ENCODE data around the gene KRT24. TPM values are rescaled to one million over a fixed set of nuclear protein-coding genes. Genes with fewer than 3 reads are reported as not detected.

Gene KRT24
- total RNA-seq, 1 experiment from 2014 or later = not detected

DNA sequence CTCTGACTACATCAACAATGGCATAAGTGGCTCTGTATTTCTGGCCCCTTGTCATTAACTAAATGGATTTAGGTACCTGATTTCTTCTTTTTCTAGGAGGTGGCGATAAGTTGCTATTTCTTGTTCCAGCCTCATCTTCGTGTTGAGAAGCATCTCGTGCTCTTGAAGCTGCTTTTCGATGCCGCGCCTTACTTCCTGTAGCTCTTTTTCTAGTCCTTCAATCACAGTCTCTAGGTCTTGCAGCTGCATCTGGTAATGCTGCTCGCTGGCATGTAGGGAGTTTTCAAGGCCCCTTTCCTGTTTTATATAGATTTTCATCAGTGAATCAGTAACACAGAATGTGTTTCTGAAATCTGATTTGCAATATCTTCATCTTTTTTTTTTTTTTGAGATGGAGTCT, 43.6 kb downstream of the KRT24 start:
- Histone ChIP-seq H3K4me3 (ENCODE audit: low read depth, low read length, poor library complexity, severe bottlenecking) (no peak overlapping the region), H3K27me3 (replicated peaks; ENCODE audit: insufficient read depth, low read depth, low read length, poor library complexity) (no peaks in the 10 kb centered on the region), H3K36me3 (ENCODE audit: insufficient read depth, low read length, poor library complexity, severe bottlenecking) (no peaks in the 10 kb centered on the region), H3K27ac (ENCODE audit: low read depth, low read length, poor library complexity, severe bottlenecking) (no peak overlapping the region), H3K4me1 (ENCODE audit: insufficient read depth, low read length, poor library complexity, severe bottlenecking) (no peaks in the 10 kb centered on the region), H3K9me3 (ENCODE audit: low read depth, low read length, poor library complexity, severe bottlenecking) (no peaks in the 10 kb centered on the region)
- BruUV-seq (replicated peaks) = no TSS peak
- DNase-seq (ENCODE audit: low spot score) = no peak
- no peak for TF ChIP-seq EZH2 (IDR thresholded peaks at IDR 0.05; ENCODE audit: borderline replicate concordance, low read depth, low read length, poor library complexity, severe bottlenecking)
- TF ChIP-seq, protein P1, sequence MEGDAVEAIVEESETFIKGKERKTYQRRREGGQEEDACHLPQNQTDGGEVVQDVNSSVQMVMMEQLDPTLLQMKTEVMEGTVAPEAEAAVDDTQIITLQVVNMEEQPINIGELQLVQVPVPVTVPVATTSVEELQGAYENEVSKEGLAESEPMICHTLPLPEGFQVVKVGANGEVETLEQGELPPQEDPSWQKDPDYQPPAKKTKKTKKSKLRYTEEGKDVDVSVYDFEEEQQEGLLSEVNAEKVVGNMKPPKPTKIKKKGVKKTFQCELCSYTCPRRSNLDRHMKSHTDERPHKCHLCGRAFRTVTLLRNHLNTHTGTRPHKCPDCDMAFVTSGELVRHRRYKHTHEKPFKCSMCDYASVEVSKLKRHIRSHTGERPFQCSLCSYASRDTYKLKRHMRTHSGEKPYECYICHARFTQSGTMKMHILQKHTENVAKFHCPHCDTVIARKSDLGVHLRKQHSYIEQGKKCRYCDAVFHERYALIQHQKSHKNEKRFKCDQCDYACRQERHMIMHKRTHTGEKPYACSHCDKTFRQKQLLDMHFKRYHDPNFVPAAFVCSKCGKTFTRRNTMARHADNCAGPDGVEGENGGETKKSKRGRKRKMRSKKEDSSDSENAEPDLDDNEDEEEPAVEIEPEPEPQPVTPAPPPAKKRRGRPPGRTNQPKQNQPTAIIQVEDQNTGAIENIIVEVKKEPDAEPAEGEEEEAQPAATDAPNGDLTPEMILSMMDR (conservative IDR thresholded peaks at IDR 0.05; ENCODE audit: low read depth, low read length) = no peak
- CTCF ChIA-PET = no interaction called here
- POLR2A ChIA-PET (ENCODE audit: low non-redundant PET) = interaction anchor here (0.6 kb wide), 1 partner anchor 75 kb away, joined by 4 read pairs; no protein-coding TSS in a partner anchor
- intact Hi-C loops (cut with micrococcal nuclease; ENCODE audit: unreplicated experiment) = no loop called here

DNA sequence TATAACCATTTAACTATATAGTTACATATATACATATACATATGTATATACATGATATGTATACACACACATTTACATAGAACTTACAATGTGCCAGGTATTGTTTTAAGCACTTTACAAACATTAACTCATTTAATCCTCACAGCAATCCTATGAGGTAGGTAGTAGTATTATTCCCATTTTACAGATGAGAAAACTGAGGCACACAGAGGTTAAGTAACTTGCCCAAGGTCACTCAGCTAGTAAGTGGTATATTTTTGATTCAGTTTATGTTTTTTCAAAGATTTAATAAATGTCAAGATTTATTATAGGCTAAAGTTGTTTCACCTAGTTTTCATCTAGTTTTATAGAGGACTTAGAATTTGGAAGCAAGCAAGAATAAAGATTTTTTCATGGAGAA, 45.2 kb downstream of the KRT24 start:
- TF ChIP-seq EZH2 (IDR thresholded peaks at IDR 0.05; ENCODE audit: borderline replicate concordance, low read depth, low read length, poor library complexity, severe bottlenecking) = no peak
- TF ChIP-seq, protein P1 (conservative IDR thresholded peaks at IDR 0.05; ENCODE audit: low read depth, low read length) = no peak

DNA sequence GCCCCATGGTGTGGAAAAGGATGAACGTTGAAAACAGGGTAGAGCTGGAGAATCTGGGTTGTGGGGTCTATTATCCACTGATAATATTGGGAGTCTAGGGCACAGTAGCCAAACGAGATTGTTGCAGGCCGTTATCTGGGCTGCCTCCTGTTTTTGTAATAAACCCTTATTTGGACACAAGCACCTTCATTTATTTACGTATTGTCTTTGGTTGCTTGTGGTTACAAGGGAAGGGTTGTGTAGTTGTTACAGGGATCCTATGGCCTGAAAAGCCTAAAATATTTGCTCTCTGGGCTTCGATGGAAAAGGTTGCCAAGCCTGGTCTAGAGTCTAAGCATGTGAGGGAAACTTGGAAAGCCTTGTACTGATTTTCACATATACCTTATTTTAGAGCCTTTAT, 51.6 kb downstream of the KRT24 start:
- intact Hi-C loops (cut with micrococcal nuclease; ENCODE audit: unreplicated experiment) = no loop called here
- H3K4me3 ChIP-seq (ENCODE audit: low read depth, low read length, poor library complexity, severe bottlenecking) = no peak overlapping the region
- no peak for DNase-seq (ENCODE audit: low spot score)
- POLR2A ChIA-PET (ENCODE audit: low non-redundant PET) = no interaction called here
- BruUV-seq (replicated peaks) = no TSS peak
- H3K9me3 ChIP-seq (ENCODE audit: low read depth, low read length, poor library complexity, severe bottlenecking) = no peaks in the 10 kb centered on the region
- no peaks in the 10 kb centered on the region for H3K27me3 ChIP-seq (replicated peaks; ENCODE audit: insufficient read depth, low read depth, low read length, poor library complexity)
- CTCF ChIA-PET = no interaction called here
- H3K36me3 ChIP-seq (ENCODE audit: insufficient read depth, low read length, poor library complexity, severe bottlenecking) = no peaks in the 10 kb centered on the region
- peaks cover 6% of the 10 kb centered on the region for H3K4me1 ChIP-seq (ENCODE audit: insufficient read depth, low read length, poor library complexity, severe bottlenecking)
- no peak overlapping the region for H3K27ac ChIP-seq (ENCODE audit: low read depth, low read length, poor library complexity, severe bottlenecking)
- TF ChIP-seq, protein P1 (conservative IDR thresholded peaks at IDR 0.05; ENCODE audit: low read depth, low read length) = no peak
- TF ChIP-seq EZH2 (IDR thresholded peaks at IDR 0.05; ENCODE audit: borderline replicate concordance, low read depth, low read length, poor library complexity, severe bottlenecking) = no peak

More for the DNA sequence above, 45.2 kb downstream of the KRT24 start:
- ChIA-PET POLR2A (ENCODE audit: low non-redundant PET) (no interaction called here), CTCF (no interaction called here)
- H3K27me3 ChIP-seq (replicated peaks; ENCODE audit: insufficient read depth, low read depth, low read length, poor library complexity) = no peaks in the 10 kb centered on the region
- no peaks in the 10 kb centered on the region for H3K36me3 ChIP-seq (ENCODE audit: insufficient read depth, low read length, poor library complexity, severe bottlenecking)
- no peak overlapping the region for H3K27ac ChIP-seq (ENCODE audit: low read depth, low read length, poor library complexity, severe bottlenecking)
- DNase-seq (ENCODE audit: low spot score) = no peak
- H3K9me3 ChIP-seq (ENCODE audit: low read depth, low read length, poor library complexity, severe bottlenecking) = no peaks in the 10 kb centered on the region
- no peak overlapping the region for H3K4me3 ChIP-seq (ENCODE audit: low read depth, low read length, poor library complexity, severe bottlenecking)
- H3K4me1 ChIP-seq (ENCODE audit: insufficient read depth, low read length, poor library complexity, severe bottlenecking) = no peaks in the 10 kb centered on the region
- no TSS peak for BruUV-seq (replicated peaks)
- intact Hi-C loops (cut with micrococcal nuclease; ENCODE audit: unreplicated experiment) = no loop called here

All from A673 (cell line).